Cardiac muscle cell (in vitro differentiated cells and primary cell): ENCODE data around the gene VPREB3. TPM values are rescaled to one million over a fixed set of nuclear protein-coding genes. Genes with fewer than 3 reads are reported as not detected.

Experiments
- DNase-seq, 2 donors: peaks; one replicate each; pipeline versions ENCODE4 v3.0.0 to v3.0.0-alpha.2; 2010 to 2017; ENCODE audit warnings: low read depth in 1 of 2, low spot score in 1 of 2
- H3K27ac ChIP-seq: fragments of 200-600 bp; sonication (generic); 2 replicates; pipeline ENCODE4 v1.5.1; 2016
- H3K27me3 ChIP-seq: fragments of 200-600 bp; sonication (generic); 2 replicates; pipeline ENCODE4 v1.6.0; 2016; ENCODE audit warnings: control low read depth
- H3K36me3 ChIP-seq: fragments of 200-600 bp; sonication (generic); 2 replicates; pipeline ENCODE4 v1.5.1; 2016; ENCODE audit warnings: control low read depth
- H3K4me1 ChIP-seq: fragments of 200-600 bp; sonication (generic); 2 replicates; pipeline ENCODE4 v1.8.1; 2017; ENCODE audit warnings: low read depth, mild to moderate bottlenecking, mixed run types
- H3K4me3 ChIP-seq: fragments of 200-600 bp; sonication (generic); 2 replicates; pipeline ENCODE4 v1.5.1; 2016; ENCODE audit warnings: mild to moderate bottlenecking
- H3K9me3 ChIP-seq: fragments of 200-600 bp; sonication (generic); 2 replicates; pipeline ENCODE4 v1.5.1; 2017; ENCODE audit warnings: low read depth, mild to moderate bottlenecking, control low read depth
- polyA plus RNA-seq: library from polyadenylated mRNA; unstranded; fragments of >200 nt; fragmentation: Nextera tagmentation; extraction: Ambion mirVana; gene quantifications from 2 replicates; pipeline ENCODE4 v1.2.1, GENCODE V29; 2016
- total RNA-seq: library from RNA; depleted of rRNA; stranded (reverse); fragments of >200 nt; gene quantifications from 2 replicates; pipeline ENCODE4 v1.2.3, GENCODE V29; 2016
- TF ChIP-seq, protein P1 (sequence below): IDR thresholded peaks from 2 replicates; pipeline ENCODE4 v1.5.1; 2012; ENCODE audit warnings: low read depth, mild to moderate bottlenecking, low read length

The VPREB3 gene
- total and polyA plus RNA-seq, 2 experiments from 2014 or later = 2.5 to 3.5 TPM

DNA sequence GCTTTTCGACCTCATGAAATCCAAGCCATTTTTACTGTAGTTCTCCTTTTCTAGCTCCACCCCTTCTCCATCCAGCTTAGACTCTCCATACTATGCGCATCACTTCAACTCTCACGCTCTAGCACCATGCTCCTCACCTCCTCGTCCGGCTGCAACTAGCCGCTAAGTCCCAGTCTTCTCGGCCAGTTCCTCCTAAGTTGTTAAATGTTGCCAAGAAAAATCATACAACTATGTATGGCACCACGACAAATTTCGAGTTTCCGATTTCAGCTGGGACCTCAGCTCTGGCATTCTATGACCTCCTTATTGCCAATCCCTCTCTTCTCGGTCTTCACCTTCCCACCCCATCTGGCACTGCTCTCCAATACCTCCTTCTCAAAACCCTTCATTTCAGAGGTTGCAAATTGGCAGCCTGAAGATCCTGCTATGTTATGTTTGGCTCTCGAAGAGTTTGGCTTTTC is 4.4 kb downstream of the VPREB3 start:
- peaks cover 7% of the 10 kb centered on the region for H3K4me1 ChIP-seq
- H3K27ac ChIP-seq = no peak overlapping the region
- TF ChIP-seq, protein P1, sequence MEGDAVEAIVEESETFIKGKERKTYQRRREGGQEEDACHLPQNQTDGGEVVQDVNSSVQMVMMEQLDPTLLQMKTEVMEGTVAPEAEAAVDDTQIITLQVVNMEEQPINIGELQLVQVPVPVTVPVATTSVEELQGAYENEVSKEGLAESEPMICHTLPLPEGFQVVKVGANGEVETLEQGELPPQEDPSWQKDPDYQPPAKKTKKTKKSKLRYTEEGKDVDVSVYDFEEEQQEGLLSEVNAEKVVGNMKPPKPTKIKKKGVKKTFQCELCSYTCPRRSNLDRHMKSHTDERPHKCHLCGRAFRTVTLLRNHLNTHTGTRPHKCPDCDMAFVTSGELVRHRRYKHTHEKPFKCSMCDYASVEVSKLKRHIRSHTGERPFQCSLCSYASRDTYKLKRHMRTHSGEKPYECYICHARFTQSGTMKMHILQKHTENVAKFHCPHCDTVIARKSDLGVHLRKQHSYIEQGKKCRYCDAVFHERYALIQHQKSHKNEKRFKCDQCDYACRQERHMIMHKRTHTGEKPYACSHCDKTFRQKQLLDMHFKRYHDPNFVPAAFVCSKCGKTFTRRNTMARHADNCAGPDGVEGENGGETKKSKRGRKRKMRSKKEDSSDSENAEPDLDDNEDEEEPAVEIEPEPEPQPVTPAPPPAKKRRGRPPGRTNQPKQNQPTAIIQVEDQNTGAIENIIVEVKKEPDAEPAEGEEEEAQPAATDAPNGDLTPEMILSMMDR = no peak
- peak overlapping the region; percentile 87 for H3K4me3 ChIP-seq
- DNase-seq = peak in 1 of 2 donors; percentile 38
- no peaks in the 10 kb centered on the region for H3K36me3 ChIP-seq
- H3K27me3 ChIP-seq = no peaks in the 10 kb centered on the region
- no peaks in the 10 kb centered on the region for H3K9me3 ChIP-seq

DNA sequence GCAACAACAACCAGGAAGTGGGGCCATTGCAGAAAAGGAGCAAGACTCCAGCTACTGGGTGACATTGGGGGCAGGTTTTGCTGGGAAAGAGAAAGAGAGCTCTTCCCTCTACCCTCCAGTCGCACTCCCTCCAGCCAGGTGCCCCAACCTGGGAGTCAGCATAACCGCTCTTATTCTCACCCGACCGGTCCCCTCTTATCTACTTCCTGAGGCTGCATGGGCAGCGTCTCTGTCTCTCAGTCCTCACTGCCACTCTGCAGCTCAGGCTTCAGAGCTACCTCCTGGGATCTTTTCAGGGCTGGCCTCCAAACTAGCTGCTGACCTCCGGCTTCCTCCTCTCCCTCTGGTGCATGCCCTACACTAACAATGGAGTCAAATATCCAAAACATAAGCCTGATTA is 8.4 kb downstream of the VPREB3 start:
- H3K27me3 ChIP-seq = no peaks in the 10 kb centered on the region
- peaks cover 7% of the 10 kb centered on the region for H3K4me1 ChIP-seq

DNA sequence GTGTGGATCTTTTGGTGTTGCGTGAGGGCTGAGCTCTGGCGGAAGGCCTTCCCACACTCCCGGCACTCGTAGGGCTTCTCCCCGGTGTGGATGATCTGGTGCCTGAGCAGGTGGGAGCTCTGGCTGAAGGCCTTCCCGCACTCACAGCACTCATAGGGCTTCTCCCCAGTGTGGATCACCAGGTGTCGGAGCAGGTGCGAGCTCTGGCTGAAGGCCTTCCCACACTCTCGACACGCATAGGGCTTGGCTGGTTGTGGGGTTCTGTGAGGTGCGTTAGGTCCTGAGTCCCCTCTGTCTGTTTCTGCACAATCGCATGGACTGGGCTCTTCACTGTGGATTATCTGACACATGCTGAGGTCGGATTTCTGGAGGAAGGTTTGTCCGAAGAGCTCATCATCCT is 9.7 kb downstream of the VPREB3 start:
- peaks cover 15% of the 10 kb centered on the region for H3K36me3 ChIP-seq
- no peak overlapping the region for H3K4me3 ChIP-seq
- TF ChIP-seq, protein P1 = no peak
- no peaks in the 10 kb centered on the region for H3K4me1 ChIP-seq
- H3K27ac ChIP-seq = no peak overlapping the region
- no peaks in the 10 kb centered on the region for H3K27me3 ChIP-seq
- DNase-seq = no peak
- H3K9me3 ChIP-seq = no peaks in the 10 kb centered on the region

More for the DNA sequence above, 8.4 kb downstream of the VPREB3 start:
- Histone ChIP-seq H3K27ac (no peak overlapping the region), H3K36me3 (peaks cover 15% of the 10 kb centered on the region), H3K4me3 (no peak overlapping the region), H3K9me3 (no peaks in the 10 kb centered on the region)
- DNase-seq = no peak
- TF ChIP-seq, protein P1 = no peak

DNA sequence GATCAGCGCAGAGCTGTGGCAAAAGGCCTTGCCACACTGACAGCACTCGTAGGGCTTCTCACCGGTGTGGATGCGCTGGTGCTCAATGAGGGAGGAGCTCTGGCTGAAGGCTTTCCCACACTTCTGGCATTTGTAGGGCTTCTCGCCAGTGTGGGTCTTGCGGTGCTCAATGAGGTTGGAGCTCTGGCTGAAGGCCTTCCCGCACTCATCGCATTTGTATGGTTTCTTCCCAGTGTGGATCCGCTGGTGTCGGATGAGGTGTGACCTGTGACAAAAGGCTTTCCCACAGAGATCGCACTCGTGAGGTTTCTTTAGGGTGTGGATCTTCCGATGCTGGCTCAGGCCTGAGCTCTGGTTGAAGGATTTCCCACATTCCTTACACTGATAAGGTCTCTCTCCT is 10.2 kb downstream of the VPREB3 start:
- Histone ChIP-seq H3K4me3 (no peak overlapping the region), H3K9me3 (no peaks in the 10 kb centered on the region), H3K4me1 (no peaks in the 10 kb centered on the region), H3K27me3 (no peaks in the 10 kb centered on the region), H3K27ac (no peak overlapping the region), H3K36me3 (peaks cover 15% of the 10 kb centered on the region)
- no peak for DNase-seq
- TF ChIP-seq, protein P1 = no peak

DNA sequence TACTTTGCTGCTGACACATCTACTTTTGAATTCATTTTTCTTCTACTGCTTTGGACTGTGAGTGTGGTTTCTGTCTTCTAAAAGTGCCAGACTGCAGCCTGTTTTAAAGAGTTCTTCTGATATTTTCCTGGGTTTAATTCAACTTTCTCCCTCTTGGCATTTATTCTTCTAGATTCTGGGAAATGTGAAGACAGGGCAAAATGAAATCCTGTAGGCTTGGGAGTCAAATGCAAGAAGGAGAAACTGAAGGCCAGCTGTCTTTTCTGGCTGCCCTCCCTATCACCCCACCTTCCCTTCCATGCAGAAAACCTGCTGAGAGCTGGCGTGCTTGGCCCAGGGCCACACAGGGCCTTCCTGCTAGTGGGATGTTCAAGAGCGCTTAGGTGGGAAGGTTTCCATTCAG is 10.9 kb downstream of the VPREB3 start:
- Histone ChIP-seq H3K36me3 (peaks cover 15% of the 10 kb centered on the region), H3K27me3 (no peaks in the 10 kb centered on the region), H3K9me3 (no peaks in the 10 kb centered on the region), H3K4me3 (no peak overlapping the region), H3K27ac (no peak overlapping the region), H3K4me1 (no peaks in the 10 kb centered on the region)
- TF ChIP-seq, protein P1 = no peak
- DNase-seq = peak in 1 of 2 donors; percentile 27
